HEK293T (cell line): ENCODE data around the gene VAV3.

Experiments used
- HDGF ChIP-seq: fragments of 450-650 bp; IDR thresholded peaks from 2 replicates; pipeline ENCODE4 v1.6.1; 2017; ENCODE audit warnings: antibody characterized with exemption, borderline replicate concordance
- ZNF384 ChIP-seq: fragments of 450-650 bp; IDR thresholded peaks from 2 replicates; pipeline ENCODE4 v1.6.1; 2016

DNA sequence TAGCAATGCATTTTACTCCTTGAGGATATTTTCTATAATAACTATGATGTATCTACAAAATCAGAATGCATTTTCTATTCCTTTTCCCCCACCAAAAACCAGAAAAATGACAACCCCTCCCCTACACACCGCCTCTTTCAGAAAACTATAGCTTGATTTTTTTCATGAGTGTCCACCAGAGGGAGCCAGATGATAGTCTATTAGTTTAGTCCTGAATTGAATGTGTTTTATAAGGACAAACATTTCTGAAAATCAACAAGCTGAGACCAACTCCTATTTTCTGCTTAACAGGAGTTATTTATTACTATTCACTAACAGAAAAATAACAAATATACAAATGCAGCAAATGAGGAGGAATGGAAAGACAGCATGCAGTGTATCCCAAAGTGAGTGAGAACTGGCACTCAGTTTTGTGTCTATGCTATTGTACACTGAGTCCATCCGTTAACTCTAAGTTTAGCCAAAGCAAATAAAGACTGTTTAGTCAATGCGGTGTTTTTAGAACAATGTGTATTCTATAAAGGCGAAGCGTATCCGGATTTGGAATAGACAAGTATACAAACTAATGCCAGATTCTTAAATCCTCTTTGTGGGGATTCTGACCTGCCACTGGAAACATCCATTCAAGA is 182.6 kb downstream of the VAV3 start:
- TF ChIP-seq HDGF (no peak), ZNF384 (no peak)
